GM12872 (cell line): ENCODE measurements around the gene DBH.

Experiments used
- TF ChIP-seq, protein P1 (sequence below): IDR thresholded peaks from 3 replicates; pipeline ENCODE4 v1.5.1; 2011; ENCODE audit warnings: low read depth, mild to moderate bottlenecking, low read length, moderate library complexity; ENCODE audit not compliant: insufficient read depth

Gene DBH

DNA sequence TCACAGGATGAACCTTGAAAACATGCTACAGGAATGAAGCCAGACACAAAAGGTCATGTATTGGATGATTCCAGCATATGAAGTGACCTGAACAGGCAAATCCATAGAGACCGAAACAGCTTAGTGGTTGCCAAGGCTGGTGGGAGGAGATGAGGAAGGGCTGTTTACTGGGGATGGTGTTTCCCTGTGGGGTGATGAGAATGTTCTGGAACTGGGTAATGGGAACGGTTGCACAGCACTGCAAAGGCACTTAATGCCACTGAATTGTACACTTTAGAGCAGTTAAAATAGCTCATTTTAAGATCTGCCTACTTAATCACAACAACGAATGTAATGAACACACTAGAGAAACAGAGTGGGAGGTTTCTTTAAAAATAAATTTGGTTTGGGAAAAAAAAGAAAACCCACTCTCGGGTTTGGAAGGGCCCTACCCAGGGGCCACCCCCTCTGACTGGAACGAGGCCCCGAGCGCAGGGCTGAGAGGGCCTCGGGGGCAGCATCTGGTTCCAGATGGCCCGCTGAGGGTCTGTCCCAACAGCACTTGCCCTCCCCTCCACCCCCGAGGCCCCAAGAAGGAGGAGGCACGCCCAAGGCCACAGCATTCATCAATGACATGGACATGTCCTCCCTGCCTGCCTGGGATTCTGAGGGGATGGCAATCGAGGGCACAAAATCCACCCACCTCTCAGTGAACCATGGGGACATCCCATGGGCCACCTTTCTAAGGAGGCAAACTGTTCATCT is 70.3 kb downstream of the DBH start:
- TF ChIP-seq, protein P1, sequence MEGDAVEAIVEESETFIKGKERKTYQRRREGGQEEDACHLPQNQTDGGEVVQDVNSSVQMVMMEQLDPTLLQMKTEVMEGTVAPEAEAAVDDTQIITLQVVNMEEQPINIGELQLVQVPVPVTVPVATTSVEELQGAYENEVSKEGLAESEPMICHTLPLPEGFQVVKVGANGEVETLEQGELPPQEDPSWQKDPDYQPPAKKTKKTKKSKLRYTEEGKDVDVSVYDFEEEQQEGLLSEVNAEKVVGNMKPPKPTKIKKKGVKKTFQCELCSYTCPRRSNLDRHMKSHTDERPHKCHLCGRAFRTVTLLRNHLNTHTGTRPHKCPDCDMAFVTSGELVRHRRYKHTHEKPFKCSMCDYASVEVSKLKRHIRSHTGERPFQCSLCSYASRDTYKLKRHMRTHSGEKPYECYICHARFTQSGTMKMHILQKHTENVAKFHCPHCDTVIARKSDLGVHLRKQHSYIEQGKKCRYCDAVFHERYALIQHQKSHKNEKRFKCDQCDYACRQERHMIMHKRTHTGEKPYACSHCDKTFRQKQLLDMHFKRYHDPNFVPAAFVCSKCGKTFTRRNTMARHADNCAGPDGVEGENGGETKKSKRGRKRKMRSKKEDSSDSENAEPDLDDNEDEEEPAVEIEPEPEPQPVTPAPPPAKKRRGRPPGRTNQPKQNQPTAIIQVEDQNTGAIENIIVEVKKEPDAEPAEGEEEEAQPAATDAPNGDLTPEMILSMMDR, result no peak

DNA sequence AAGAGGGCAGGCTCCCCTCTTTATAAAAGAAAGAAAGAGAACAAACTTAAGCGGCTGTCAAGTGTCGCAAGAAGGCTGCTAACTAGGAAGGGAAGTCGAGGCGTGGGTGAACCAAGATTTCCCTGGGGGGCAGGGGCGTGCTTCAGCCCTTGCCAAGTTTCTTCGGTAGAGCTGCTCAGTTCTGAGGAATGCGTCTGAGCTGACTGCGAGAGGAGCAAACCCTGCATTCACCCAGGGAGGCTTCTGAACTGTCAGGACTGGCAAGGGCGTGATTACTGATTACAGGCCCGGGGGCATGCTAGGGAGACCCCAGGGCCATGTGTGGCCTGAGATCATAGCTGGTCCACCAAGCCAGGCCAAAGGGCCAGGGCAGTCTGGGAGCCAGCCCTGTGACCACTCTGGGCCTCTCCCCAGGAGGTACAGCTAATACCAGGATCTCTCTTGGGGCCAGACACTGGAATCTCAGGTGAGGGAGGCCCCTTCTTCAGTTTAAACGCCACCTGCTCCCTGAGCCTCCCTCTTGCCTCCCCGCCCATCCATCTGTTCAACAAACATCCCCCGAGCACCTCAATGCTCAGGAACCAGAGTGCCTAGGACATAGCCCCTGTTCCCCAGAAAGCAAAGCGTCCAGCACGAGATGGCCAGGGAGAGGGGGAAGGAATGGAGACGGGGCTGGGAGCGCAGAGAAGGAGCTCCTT is 71.1 kb downstream of the DBH start:
- TF ChIP-seq, protein P1, result no peak

DNA sequence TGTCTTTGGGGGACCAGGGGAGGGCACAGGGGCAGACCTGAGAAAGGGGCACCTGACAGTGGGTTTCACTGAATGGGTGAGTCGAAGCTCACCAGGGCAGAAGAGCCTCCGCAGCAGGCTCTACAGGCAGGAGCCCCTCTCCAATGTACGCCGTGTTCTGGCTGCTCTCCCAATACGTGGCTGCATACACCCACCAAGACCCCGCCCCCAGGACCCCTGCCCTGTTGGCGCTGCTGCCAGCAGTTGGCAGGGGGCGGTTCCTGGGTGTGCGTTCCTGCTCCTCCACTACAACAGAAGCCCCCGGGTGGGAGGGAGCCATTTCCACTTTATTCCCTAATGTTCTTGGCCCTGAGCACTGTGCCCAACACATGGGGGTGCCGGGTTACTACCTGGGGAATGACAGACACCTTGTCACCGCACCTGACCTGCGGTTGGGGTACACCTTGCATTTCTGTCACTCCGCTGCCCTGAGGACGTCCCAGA is 71.6 kb downstream of the DBH start:
- TF ChIP-seq, protein P1, result no peak

DNA sequence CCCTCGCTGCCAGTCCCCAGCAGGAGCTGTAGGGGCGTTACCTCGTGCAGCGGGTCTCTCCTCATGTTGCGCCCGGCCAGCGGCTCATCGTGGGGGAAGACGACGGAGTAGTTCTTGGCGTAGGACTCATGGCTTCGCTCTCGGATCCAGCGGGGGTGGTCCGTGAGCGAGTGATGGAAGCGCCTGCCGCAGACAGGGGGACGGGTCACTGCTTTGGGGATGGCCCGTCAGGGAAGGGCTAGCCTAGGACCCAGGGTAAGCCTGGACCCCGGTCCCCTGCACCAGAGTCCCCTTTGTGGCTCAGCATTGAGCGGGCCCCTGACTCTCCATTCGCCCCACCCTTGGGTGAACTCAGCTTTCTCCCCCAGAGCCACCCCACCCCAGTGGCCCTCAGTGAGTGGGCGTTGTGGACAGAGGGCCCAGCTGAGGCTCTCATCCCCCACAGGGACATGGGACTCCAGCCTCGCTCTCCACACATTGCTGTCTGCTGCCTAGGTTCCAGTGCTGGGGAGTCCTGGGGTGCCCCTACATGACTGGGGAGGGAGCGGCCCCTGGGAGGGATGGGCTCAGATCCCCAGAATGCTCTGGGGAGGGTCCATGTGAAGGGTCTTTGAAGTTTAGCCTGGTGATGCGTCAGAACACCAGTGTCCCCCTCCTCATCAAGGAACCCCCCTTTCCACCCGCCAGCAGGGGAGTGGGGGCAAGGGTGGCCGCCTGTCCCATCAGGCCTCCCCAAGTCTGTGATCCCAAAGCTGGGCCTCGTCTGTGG is 72.3 kb downstream of the DBH start:
- TF ChIP-seq, protein P1, result no peak
